COR-L47 (cell line): Measurements from ENCODE around the gene NUP98.
A peak's percentile ranks its signal among the peaks of the same experiment; 100 is the strongest.

Experiments
- DNase-seq: peaks from one replicate; lab custom pipeline; 2025; lab: John Stamatoyannopoulos, UW

Gene NUP98

GRCh38 chr11:3797329-3798090 lies at the start of gene NUP98:
Gene NUP98 (minus strand): TSS chr11:3797554. CDS start chr11:3782117, 15,437 bp downstream.
- DNase-seq: peak; percentile 99

DNA sequence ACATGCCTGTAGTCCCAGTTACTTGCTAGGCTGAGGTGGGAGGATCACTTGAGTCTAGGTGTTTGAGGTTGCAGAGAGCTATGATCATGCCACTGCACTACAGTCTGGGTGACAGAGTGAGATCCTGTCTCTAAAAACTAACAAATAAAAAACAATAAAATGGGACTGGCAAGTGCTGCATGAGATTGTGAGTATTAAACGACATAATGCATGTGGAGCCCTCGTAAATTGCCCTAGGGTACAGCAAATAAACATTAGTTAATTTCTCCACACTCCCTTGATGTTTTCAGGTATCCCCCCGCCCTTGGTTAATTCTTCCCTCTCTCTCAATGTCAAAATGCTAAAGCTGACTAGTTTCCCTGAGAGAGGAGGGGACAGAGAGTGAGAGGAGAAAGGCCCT lies 48.3 kb upstream of the NUP98 start:
- DNase-seq: no peak

DNA sequence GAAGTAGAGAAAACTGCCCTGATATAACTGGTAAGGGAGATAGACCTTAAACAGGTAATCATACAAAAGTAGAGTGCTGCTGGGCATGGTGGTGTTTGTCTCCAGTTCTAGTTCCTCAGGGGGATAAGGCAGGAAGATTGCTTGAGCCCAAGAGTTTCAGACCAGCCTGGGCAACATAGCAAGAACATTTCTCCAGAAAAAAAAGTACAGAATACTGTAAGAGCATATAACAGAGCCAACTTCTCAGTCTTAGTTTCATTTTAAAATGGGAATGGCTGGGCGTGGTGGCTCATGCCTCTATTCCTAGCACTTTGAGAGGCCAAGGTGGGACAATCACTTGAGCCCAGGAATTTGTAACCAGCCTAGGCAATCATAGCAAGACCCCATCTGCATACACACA lies 47.9 kb upstream of the NUP98 start:
- DNase-seq: no peak

GRCh38 chr11:3843326-3843725 lies 46.0 kb upstream of the NUP98 start:
- DNase-seq: no peak

DNA sequence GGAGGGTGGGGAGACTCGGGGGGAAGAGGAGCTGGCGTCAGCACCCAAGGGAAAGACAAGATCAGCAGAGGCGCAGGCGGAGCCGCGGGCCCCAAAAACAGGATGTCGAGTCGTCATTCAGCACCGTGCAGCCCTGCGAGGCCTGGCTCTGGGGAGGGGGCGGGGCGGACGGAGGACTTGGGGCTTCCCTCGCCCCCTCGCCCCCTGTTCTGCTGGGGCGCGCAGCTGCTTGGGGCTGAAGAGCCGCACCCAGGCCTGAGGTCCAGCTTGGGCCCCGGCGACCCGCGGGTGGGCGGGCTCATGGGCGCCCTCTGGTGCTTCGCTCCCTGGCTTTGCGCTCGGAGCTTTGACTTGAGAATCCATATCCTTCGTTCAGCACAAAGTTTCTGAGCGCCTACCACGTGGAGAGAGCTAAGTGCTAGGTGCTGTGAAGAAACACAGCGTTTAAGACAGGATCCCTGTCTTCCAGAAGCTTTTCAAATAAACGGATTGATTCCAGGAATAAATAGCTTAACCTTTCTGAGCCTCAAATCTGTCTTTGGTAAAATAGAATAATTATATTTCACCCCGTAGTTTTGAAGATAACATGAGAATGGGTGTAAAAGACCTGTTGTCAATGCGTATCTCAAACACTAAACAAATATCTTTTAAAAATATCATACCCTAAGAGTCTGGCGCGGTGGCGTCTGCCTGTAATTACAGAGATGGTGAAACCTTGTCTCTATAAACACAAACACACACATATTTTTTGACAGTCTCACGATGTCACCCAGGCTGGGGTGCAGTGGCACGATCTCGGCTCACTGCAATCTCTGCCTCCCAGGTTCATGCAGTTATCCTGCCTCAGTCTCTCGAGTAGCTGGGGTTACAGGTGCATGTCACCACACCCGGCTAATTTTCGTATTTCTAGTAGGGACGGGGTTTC lies 44.3 kb upstream of the NUP98 start:
- peak; percentile 76 for DNase-seq

DNA sequence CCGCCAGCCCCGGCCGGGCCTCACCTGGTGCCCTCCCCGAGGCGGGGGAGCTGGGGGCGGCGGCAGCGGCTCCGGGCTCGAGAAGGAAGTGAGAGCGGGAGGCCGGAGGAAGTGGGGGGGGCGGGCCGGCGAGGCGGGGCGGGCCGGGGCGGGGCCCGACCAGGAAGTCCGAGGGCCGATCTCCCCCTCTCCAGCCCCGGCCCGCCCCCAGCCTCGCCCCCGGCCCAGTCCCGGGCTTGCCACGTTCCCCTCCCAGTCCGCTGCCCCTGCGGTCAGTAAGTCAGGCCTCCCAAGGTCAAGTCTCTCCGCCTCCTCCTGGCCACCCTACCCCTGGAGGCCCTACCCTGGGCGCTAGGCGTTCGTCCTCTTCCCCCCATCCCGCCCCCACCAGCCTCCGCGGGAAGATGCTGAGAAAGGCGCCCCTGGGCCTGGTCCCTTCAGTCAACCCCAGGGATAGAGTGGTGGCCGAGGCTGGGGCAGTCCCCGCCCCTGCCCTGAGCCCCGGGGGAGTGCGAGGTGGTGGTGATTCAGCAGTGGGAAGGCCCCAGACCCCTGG lies 43.6 kb upstream of the NUP98 start, which contains the start of gene RHOG:
RHOG (minus strand) TSS at position 90 of the 556 bp plus-strand sequence. CDS start 12,821 bp downstream, outside the sequence.
- DNase-seq: peak; percentile 30

- peak; percentile 25 for DNase-seq
Observed at GRCh38 chr11:3840004-3840869, 42.9 kb upstream of the NUP98 start.

DNA sequence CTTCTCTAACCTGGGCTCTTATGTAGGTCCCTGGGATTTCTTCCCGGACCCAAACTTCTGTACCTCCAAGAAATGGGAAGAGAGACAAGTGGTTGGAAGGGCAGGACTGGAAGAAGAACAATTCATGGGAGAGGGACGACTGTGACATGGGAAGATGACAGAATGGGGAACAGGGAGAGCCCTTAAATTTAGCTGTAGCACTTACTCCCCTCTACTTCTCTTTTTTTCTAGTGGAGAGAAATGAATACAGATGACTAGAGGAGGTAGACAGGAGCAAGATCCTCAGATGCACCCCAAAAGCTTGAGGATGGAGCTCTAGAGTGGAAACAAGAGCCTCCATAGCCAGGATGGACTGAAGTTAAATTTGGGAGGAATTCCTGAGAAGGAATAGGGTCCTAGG lies 41.1 kb upstream of the NUP98 start:
- DNase-seq: no peak

DNA sequence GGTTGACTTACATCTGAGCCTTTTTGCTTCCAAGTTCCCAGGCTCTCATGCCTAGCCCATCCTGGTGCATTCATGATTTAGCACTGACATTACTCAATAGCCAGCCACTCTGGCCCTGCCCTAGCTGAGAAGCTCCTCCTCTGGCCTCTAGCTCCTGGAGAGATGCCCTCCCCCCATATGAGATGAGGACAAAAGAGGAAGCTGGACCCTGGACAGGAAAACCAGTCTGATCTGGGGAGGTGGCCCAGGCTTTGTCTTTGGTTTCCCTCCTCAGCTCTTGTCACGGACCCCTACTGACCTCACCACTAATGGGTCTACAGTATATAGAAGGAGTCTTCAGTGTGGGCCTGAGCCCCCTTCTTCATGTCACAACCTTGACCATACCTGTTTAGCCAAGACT lies 40.4 kb upstream of the NUP98 start:
- DNase-seq: no peak

DNA sequence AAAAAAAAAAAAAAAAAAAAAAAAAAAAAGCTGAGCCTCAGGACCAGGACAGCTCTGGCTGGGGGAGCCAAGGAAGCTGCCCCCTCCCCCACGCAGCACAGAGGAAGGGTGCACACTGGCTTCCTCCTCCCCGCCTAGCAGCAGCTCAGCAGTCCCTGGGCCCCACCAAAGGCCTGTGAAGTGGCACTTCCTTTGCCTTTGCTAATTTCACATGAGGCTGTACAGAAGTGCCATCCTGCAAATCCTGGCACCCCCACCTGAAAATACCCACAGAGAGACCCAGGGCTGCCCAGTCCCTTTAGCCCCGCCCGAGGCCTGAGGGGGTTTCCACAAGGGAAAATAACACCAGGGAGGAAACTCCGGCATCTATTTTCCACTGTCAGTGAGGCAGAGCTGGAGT lies 39.5 kb upstream of the NUP98 start:
- DNase-seq: no peak

GRCh38 chr11:3835751-3836150 lies 38.4 kb upstream of the NUP98 start:
- DNase-seq: no peak

DNA sequence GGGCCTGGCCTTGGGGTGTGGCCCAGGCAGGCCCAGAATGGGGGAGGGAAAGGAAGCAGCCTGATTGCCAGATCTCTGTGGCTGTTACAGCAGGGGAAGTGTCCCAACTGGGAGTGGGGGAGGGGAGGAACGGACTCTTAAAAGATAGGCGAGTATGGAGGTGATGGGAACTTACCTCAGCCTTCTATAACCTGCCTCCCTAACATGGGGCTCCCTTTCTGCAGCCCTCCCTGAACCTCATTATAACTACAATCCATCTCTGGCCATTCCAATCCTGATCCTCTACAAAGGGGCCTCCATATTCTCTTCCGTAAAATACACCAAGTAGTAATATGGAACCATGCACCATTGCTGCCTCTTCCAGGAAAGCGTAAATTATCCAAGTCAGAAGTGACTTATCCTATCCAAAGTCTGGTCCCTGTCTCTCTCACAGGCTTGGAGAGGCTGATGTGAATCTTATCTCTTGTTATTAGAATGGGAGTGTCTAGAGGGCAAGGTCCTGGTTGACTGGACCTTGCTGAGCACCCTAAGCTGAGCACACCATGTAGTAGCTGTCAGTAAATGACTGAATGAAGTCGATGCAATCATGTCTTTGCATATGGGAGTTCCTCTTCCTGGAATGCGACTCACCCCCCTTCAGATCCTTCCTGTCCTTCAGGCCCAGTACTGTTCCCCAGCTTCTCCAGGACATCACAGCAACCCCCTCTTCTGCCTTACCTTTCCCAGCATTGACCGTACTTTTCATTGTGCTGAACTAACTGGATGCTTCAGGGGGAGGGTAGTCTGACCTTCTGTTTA lies 37.5 kb upstream of the NUP98 start:
- DNase-seq: no peak

- no peak for DNase-seq
Observed at GRCh38 chr11:3834349-3834663, 37.0 kb upstream of the NUP98 start.

DNA sequence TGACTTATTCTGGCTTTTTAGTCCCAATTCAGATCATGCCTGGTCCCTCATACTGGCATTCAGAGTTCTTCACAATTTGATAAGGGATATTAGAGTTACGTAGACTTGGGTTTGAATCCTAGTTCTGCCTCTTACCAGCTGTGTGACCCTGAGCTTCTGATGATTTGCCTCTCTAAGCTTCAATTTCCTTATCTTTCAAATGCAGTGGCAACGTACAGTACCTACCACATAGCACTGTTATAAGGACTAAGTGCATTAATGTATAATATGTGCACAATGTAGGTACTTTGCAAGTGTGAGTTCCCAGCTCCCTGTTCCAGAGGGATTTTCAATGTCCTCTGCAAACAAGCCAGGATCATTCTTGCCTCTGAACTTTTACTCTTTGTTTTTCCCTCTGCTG lies 36.1 kb upstream of the NUP98 start:
- no peak for DNase-seq

- no peak for DNase-seq
Observed at GRCh38 chr11:3832816-3833215, 35.5 kb upstream of the NUP98 start.

DNA sequence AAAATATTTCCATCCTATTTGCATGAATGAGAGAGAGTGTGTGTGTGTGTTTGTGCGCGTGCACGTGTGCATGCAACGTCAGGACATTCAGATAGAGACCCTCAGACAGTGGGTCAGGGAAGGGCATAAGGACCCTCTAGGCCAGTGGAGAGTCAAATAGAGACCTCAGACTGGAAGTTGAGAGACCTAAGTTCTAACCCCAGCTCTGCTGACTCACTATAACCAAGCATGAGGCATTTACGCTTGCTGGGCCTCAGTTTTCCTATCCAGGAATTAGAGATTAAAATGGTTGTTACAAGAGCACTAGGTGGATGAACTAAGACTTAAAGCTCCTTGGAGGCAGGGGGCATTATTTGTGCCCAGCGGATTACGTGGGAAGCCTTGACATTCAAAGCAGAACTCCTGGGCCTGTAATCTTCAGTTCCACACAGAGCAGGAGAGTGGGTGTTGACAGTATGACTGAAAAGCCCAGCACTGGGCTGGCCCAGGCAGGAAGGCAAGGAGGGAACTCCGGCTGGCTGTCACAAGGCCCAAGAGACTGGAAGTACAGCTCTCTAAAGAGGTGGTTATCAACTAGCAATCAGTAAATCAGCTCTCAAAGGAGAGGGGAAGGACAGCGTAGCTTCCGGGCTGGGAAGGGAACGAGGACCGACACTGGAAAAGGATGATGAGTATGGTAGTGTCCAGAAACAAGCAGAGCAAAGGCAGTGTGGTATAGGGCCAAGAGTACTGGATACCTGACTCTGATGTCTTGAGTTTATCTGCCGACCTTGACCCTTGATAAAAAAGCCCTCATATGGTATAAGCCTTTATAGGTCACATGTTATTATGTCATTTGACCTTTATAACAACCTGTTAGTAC lies 34.3 kb upstream of the NUP98 start:
- no peak for DNase-seq

DNA sequence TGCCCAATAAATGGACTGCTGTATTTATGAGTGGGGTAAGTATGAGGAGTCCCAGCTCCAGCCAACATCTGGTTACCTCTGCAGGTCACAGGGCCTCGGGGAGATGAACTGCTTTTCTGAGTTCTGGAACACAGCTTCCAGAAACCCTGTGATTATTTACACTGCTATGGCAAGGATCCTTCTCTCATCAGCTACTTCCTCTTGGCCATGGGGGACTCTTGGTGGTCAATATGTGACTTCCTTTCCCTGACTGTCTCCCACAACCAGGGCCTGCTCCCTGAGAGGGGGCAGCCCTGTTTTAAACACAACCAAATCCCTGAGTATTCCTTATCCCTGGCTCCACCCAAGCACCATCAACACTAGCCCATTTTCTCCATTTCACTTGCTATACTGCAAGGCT lies 33.4 kb upstream of the NUP98 start:
- no peak for DNase-seq

- DNase-seq: no peak
Observed at GRCh38 chr11:3830088-3830487, 32.7 kb upstream of the NUP98 start.

- no peak for DNase-seq
Observed at GRCh38 chr11:3827434-3828186, 30.3 kb upstream of the NUP98 start.
